ENCODE measurements around the gene GCK.
"Not testable (repeated sequence)": the region's sequence is repeated elsewhere in the genome, so short reads cannot be mapped to it uniquely, and the experiment has no call there.

The GCK gene

GRCh38 chr7:44185729-44186128, 3.5 kb downstream of the GCK start:
- DNase-seq (ENCODE audit: low read depth), result no peak
- no peak overlapping the region for H3K4me3 ChIP-seq (ENCODE audit: low read depth, low read length)

- H3K4me3 ChIP-seq (ENCODE audit: low read depth, low read length), result no peak overlapping the region
These were observed 4.3 kb downstream of the GCK start for GRCh38 chr7:44184873-44185446.

GRCh38 chr7:44184206-44184872, 4.9 kb downstream of the GCK start:
- H3K4me3 ChIP-seq (ENCODE audit: low read depth, low read length), result no peak overlapping the region
- peak; percentile 84 for DNase-seq (ENCODE audit: low read depth)

More at GRCh38 chr7:44184873-44185446, 4.3 kb downstream of the GCK start:
- DNase-seq (ENCODE audit: low read depth), result no peak

GRCh38 chr7:44183386-44183785, 5.9 kb downstream of the GCK start:
- H3K4me3 ChIP-seq (ENCODE audit: low read depth, low read length), result no peak overlapping the region
- no peak for DNase-seq (ENCODE audit: low read depth)

GRCh38 chr7:44182827-44183226, 6.4 kb downstream of the GCK start:
- H3K4me3 ChIP-seq (ENCODE audit: low read depth, low read length), result no peak overlapping the region
- DNase-seq (ENCODE audit: low read depth), result no peak

- no peak for DNase-seq (ENCODE audit: low read depth)
- H3K4me3 ChIP-seq (ENCODE audit: low read depth, low read length), result no peak overlapping the region
These were observed 8.6 kb downstream of the GCK start for GRCh38 chr7:44180631-44181030.

GRCh38 chr7:44177570-44178131, 11.6 kb downstream of the GCK start:
- DNase-seq (ENCODE audit: low read depth), result no peak
- H3K4me3 ChIP-seq (ENCODE audit: low read depth, low read length), result no peak overlapping the region

- no peak overlapping the region for H3K4me3 ChIP-seq (ENCODE audit: low read depth, low read length)
- DNase-seq (ENCODE audit: low read depth), result no peak
These were observed 12.8 kb downstream of the GCK start for GRCh38 chr7:44176486-44176885.

- no peak for DNase-seq (ENCODE audit: low read depth)
- no peak overlapping the region for H3K4me3 ChIP-seq (ENCODE audit: low read depth, low read length)
These were observed 13.5 kb downstream of the GCK start for GRCh38 chr7:44175730-44176129.

- not testable (repeated sequence) for H3K4me3 ChIP-seq (ENCODE audit: low read depth, low read length); DNase-seq (ENCODE audit: low read depth)
These were observed 14.6 kb downstream of the GCK start for GRCh38 chr7:44174694-44174948.

- no peak overlapping the region for H3K4me3 ChIP-seq (ENCODE audit: low read depth, low read length)
- DNase-seq (ENCODE audit: low read depth), result no peak
These were observed 15.1 kb downstream of the GCK start for GRCh38 chr7:44173911-44174693.

GRCh38 chr7:44172803-44173424, 16.3 kb downstream of the GCK start:
- H3K4me3 ChIP-seq (ENCODE audit: low read depth, low read length), result no peak overlapping the region
- DNase-seq (ENCODE audit: low read depth), result no peak

GRCh38 chr7:44172352-44172751, 16.9 kb downstream of the GCK start:
- no peak overlapping the region for H3K4me3 ChIP-seq (ENCODE audit: low read depth, low read length)
- DNase-seq (ENCODE audit: low read depth), result no peak

- H3K4me3 ChIP-seq (ENCODE audit: low read depth, low read length); DNase-seq (ENCODE audit: low read depth): not testable (repeated sequence)
These were observed 17.3 kb downstream of the GCK start for GRCh38 chr7:44171901-44172300.

- H3K4me3 ChIP-seq (ENCODE audit: low read depth, low read length), result no peak overlapping the region
- no peak for DNase-seq (ENCODE audit: low read depth)
These were observed 21.3 kb downstream of the GCK start for GRCh38 chr7:44167920-44168319.

- H3K4me3 ChIP-seq (ENCODE audit: low read depth, low read length), result no peak overlapping the region
- peak; percentile 87 for DNase-seq (ENCODE audit: low read depth)
These were observed 25.6 kb downstream of the GCK start for GRCh38 chr7:44163591-44163990.

- DNase-seq (ENCODE audit: low read depth), result no peak
- H3K4me3 ChIP-seq (ENCODE audit: low read depth, low read length), result no peak overlapping the region
These were observed 26.3 kb downstream of the GCK start for GRCh38 chr7:44162785-44163395.

- no peak for DNase-seq (ENCODE audit: low read depth)
- H3K4me3 ChIP-seq (ENCODE audit: low read depth, low read length), result no peak overlapping the region
These were observed 27.1 kb downstream of the GCK start for GRCh38 chr7:44162179-44162578.

- no peak for DNase-seq (ENCODE audit: low read depth)
- no peak overlapping the region for H3K4me3 ChIP-seq (ENCODE audit: low read depth, low read length)
These were observed 27.9 kb downstream of the GCK start for GRCh38 chr7:44161371-44161770.

All from skeletal muscle cell (primary cell).